Gastrocnemius medialis (tissue), 4 donors: Measurements from ENCODE around the gene RIPOR1. TPM values are rescaled to one million over a fixed set of nuclear protein-coding genes. Genes with fewer than 3 reads are reported as not detected.
"Not testable (repeated sequence)": the region's sequence is repeated elsewhere in the genome, so short reads cannot be mapped to it uniquely, and the experiment has no call there.

Experiments
- ATAC-seq, 2 donors: fragments of 150-250 bp; one replicate each; pipeline ENCODE4 v1.9.1; 2016
- DNase-seq, 2 donors: peaks; one replicate each; pipeline ENCODE4 v3.0.0-alpha.2; 2019
- H3K27ac ChIP-seq, 4 donors: fragments of 200-600 bp; sonication (generic); 1 replicate in 1 of 4; 2 replicates in 3 of 4; pipeline ENCODE4 v1.5.1; 2016 to 2018; ENCODE audit warnings: mild to moderate bottlenecking in 2 of 4, moderate library complexity in 1 of 4
- H3K27me3 ChIP-seq, 3 donors: fragments of 200-600 bp; sonication (generic) in 2 of 3; 1 replicate in 1 of 3; 2 replicates in 2 of 3; pipeline versions ENCODE4 v1.5.1 to v1.6.0; 2016 to 2019; ENCODE audit warnings: mild to moderate bottlenecking in 1 of 3, moderate library complexity in 1 of 3
- H3K36me3 ChIP-seq, 2 donors: fragments of 200-600 bp; sonication (generic) in 1 of 2; one replicate each; pipeline ENCODE4 v1.5.1; 2017 to 2018
- H3K4me1 ChIP-seq, 2 donors: fragments of 200-600 bp; sonication (generic) in 1 of 2; one replicate each; pipeline ENCODE4 v1.5.1; 2016 to 2017; ENCODE audit warnings: mild to moderate bottlenecking in 2 of 2
- H3K4me3 ChIP-seq, 4 donors: fragments of 200-600 bp; sonication (generic) in 3 of 4; 1 replicate in 1 of 4; 2 replicates in 3 of 4; pipeline ENCODE4 v1.5.1; 2016 to 2019; ENCODE audit warnings: mild to moderate bottlenecking in 2 of 4
- H3K9me3 ChIP-seq, 3 donors: fragments of 200-600 bp; sonication (generic) in 2 of 3; 1 replicate in 1 of 3; 2 replicates in 2 of 3; pipeline ENCODE4 v1.5.1; 2016 to 2019
- CTCF ChIP-seq, 5 experiments: fragments of 450-650 bp in 3 of 5; fragments of 200-600 bp in 2 of 5; sonication (generic) in 2 of 5; IDR thresholded peaks in 4 of 5; conservative IDR thresholded peaks in 1 of 5; 1 replicate in 4 of 5; 2 replicates in 1 of 5; pipeline ENCODE4 v1.5.1; 2016 to 2019; ENCODE audit warnings: antibody characterized with exemption in 5 of 5, mild to moderate bottlenecking in 3 of 5, moderate library complexity in 3 of 5
- POLR2A ChIP-seq, 2 donors: fragments of 450-650 bp; IDR thresholded peaks; one replicate each; pipeline ENCODE4 v1.6.1; 2017; ENCODE audit warnings: antibody characterized with exemption in 2 of 2, mild to moderate bottlenecking in 2 of 2, moderate library complexity in 2 of 2
- in situ Hi-C, 4 donors: fragments of 200-750 bp; cut with MboI; loops; one replicate each; pipeline versions ENCODE4 v1.15.0 to v1.8.0; 2017; ENCODE audit warnings: low sequenced_read_pairs in 4 of 4
- intact Hi-C: fragments of 100-400 bp; cut with DNase I; formaldehyde crosslinking; loops from one replicate; pipeline ENCODE4 v1.15.1; 2023; ENCODE audit warnings: low total_unique reads
- total RNA-seq, 4 donors: library from RNA; depleted of rRNA; stranded (reverse); fragments of >200 nt; gene quantifications; one replicate each; pipeline versions ENCODE4 v1.1.0 to v1.2.3, GENCODE V29; 2016

The RIPOR1 gene
- total RNA-seq, 4 donors from 2014 or later: 10.6 to 65.4 (median 25.1) TPM

DNA sequence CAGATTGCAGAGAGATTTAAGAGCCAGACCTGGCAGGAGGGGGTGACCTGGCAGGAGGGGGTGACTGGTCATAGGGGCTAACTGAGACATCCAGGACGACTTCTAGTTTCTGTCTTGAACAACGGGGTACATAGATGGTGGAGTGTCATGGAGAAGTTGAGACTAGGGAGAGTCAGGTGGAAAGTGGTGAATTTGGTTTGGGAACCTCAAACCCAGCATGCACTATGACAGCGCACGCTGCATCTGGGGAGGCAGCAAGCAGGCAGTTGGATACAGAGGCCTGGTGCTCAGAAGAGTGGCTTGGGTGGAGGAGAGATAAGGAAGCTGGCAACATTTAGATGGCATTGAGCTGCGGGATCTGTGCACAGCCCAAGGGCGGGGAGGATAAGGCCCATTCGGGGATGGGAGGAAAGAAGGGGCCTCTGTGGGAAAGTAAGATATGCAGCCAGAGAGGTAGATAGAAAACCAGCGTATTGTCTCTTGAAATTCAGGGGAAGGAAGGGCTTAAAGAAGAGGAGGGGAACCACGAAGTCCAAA is 4.5 kb downstream of the RIPOR1 start:
- peaks cover 12 to 39% of the 10 kb centered on the region in 2 donors for H3K4me1 ChIP-seq
- intact Hi-C loops: no loop called here

GRCh38 chr16:67533987-67534386 is 5.4 kb downstream of the RIPOR1 start:
- H3K9me3 ChIP-seq, H3K27me3 ChIP-seq, DNase-seq, ATAC-seq, H3K36me3 ChIP-seq, H3K4me3 ChIP-seq, H3K27ac ChIP-seq, in situ Hi-C loops, intact Hi-C loops: not testable (repeated sequence)
- peaks cover 19 to 44% of the 10 kb centered on the region in 2 donors for H3K4me1 ChIP-seq

More for the DNA sequence above, 4.5 kb downstream of the RIPOR1 start:
- in situ Hi-C loops: no loop called here
- no peak overlapping the region for H3K27ac ChIP-seq
- H3K27me3 ChIP-seq: no peaks in the 10 kb centered on the region
- H3K36me3 ChIP-seq: no peaks in the 10 kb centered on the region
- H3K9me3 ChIP-seq: no peaks in the 10 kb centered on the region
- no peak overlapping the region for H3K4me3 ChIP-seq
- no peak for TF ChIP-seq CTCF (IDR thresholded peaks at IDR 0.05 in 4 of 5, conservative IDR thresholded peaks at IDR 0.05 in 1 of 5)
- no peak for TF ChIP-seq POLR2A (IDR thresholded peaks at IDR 0.05)
- no peak for ATAC-seq
- no peak for DNase-seq

DNA sequence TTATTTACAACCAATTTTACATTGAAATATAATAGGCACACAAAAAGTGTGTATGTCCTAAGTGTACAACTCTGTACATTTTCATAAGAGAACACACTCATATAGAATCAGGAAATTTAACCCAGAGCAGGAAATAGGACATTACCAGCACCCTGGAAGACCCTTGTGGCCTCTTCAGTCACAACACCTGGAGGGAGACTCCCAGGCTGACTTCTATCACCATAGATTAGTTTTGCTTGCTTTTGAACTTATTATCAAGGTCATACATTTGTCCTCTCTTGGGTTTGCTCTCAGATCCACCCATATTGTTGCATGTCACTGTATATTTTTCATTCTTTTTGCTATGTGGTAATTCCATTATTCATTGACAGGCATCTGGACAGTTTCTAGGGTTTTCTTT is 5.8 kb downstream of the RIPOR1 start:
- H3K27ac ChIP-seq: no peak overlapping the region
- H3K27me3 ChIP-seq: no peaks in the 10 kb centered on the region
- H3K9me3 ChIP-seq: no peaks in the 10 kb centered on the region
- intact Hi-C loops (no loop called here), in situ Hi-C loops (no loop called here)
- peaks cover 20 to 46% of the 10 kb centered on the region in 2 donors for H3K4me1 ChIP-seq
- H3K36me3 ChIP-seq: no peaks in the 10 kb centered on the region
- no peak for TF ChIP-seq POLR2A (IDR thresholded peaks at IDR 0.05)
- TF ChIP-seq CTCF (IDR thresholded peaks at IDR 0.05 in 4 of 5, conservative IDR thresholded peaks at IDR 0.05 in 1 of 5): no peak
- H3K4me3 ChIP-seq: no peak overlapping the region
- no peak for ATAC-seq
- no peak for DNase-seq

- peaks cover 0 to 6% of the 10 kb centered on the region in 2 donors for H3K36me3 ChIP-seq
- peaks cover 20 to 43% of the 10 kb centered on the region in 2 donors for H3K4me1 ChIP-seq
- no peak for TF ChIP-seq POLR2A (IDR thresholded peaks at IDR 0.05)
- TF ChIP-seq CTCF (IDR thresholded peaks at IDR 0.05 in 4 of 5, conservative IDR thresholded peaks at IDR 0.05 in 1 of 5): no peak
- no peak for DNase-seq
- no peak for ATAC-seq
- intact Hi-C loops (no loop called here), in situ Hi-C loops (no loop called here)
- no peaks in the 10 kb centered on the region for H3K27me3 ChIP-seq
- H3K4me3 ChIP-seq: no peak overlapping the region
- H3K27ac ChIP-seq: no peak overlapping the region
- H3K9me3 ChIP-seq: no peaks in the 10 kb centered on the region
Observed at GRCh38 chr16:67535201-67535600, 6.6 kb downstream of the RIPOR1 start.

GRCh38 chr16:67537270-67537635 is 8.6 kb downstream of the RIPOR1 start:
- no peaks in the 10 kb centered on the region for H3K9me3 ChIP-seq
- ATAC-seq: peak; percentile 49 to 62
- no peaks in the 10 kb centered on the region for H3K27me3 ChIP-seq
- TF ChIP-seq CTCF (IDR thresholded peaks at IDR 0.05 in 4 of 5, conservative IDR thresholded peaks at IDR 0.05 in 1 of 5): no peak
- TF ChIP-seq POLR2A (IDR thresholded peaks at IDR 0.05): peak; percentile 49 to 64
- H3K4me3 ChIP-seq: peak overlapping the region; percentile 65 to 83 (median 73)
- intact Hi-C loops (no loop called here), in situ Hi-C loops (no loop called here)
- DNase-seq: no peak
- peaks cover 0 to 24% of the 10 kb centered on the region in 2 donors for H3K36me3 ChIP-seq
- peaks cover 7 to 26% of the 10 kb centered on the region in 2 donors for H3K4me1 ChIP-seq
- H3K27ac ChIP-seq: peak overlapping the region; percentile 75 to 88 (median 85)
